Peyer's patch (tissue), 4 donors: ENCODE measurements around the gene PA2G4. TPM values are rescaled to one million over a fixed set of nuclear protein-coding genes. Genes with fewer than 3 reads are reported as not detected.

Experiments used
- DNase-seq, 3 donors: peaks; one replicate each; pipeline ENCODE4 v3.0.0-alpha.2; 2017 to 2019
- H3K27ac ChIP-seq, 4 donors: fragments of 200-600 bp; sonication (generic); one replicate each; pipeline ENCODE4 v1.5.1; 2016 to 2019
- H3K27me3 ChIP-seq, 2 donors: fragments of 200-600 bp; sonication (generic); one replicate each; pipeline ENCODE4 v1.5.1; 2019
- H3K36me3 ChIP-seq, 3 donors: fragments of 200-600 bp; sonication (generic); one replicate each; pipeline ENCODE4 v1.5.1; 2016 to 2019
- H3K4me1 ChIP-seq, 4 donors: fragments of 200-600 bp; sonication (generic); one replicate each; pipeline ENCODE4 v1.5.1; 2016 to 2019
- H3K4me3 ChIP-seq, 4 donors: fragments of 200-600 bp; sonication (generic); 1 replicate in 3 of 4; 2 replicates in 1 of 4; pipeline ENCODE4 v1.5.1; 2016 to 2019; ENCODE audit warnings: mild to moderate bottlenecking in 1 of 4
- H3K9me3 ChIP-seq, 4 donors: fragments of 200-600 bp; sonication (generic); one replicate each; pipeline ENCODE4 v1.5.1; 2016 to 2019; ENCODE audit warnings: mild to moderate bottlenecking in 1 of 4
- POLR2A ChIP-seq, 2 donors: fragments of 450-650 bp; IDR thresholded peaks; one replicate each; pipeline ENCODE4 v1.5.1; 2017; ENCODE audit warnings: antibody characterized with exemption in 2 of 2, mild to moderate bottlenecking in 2 of 2, moderate library complexity in 2 of 2
- total RNA-seq, 4 donors: library from RNA; depleted of rRNA; stranded (reverse); fragments of >200 nt; gene quantifications; one replicate each; pipeline ENCODE4 v1.1.0, GENCODE V29; 2016
- TF ChIP-seq, protein P1 (sequence below), 6 experiments: fragments of 450-650 bp in 4 of 6; fragments of 200-600 bp in 2 of 6; sonication (generic) in 1 of 6; IDR thresholded peaks; one replicate each; pipeline ENCODE4 v1.5.1; 2017 to 2019; ENCODE audit warnings: antibody characterized with exemption in 6 of 6, mild to moderate bottlenecking in 3 of 6, moderate library complexity in 1 of 6

PA2G4 gene
- total RNA-seq, 4 donors from 2014 or later = 34.3 to 221 (median 48.7) TPM

DNA sequence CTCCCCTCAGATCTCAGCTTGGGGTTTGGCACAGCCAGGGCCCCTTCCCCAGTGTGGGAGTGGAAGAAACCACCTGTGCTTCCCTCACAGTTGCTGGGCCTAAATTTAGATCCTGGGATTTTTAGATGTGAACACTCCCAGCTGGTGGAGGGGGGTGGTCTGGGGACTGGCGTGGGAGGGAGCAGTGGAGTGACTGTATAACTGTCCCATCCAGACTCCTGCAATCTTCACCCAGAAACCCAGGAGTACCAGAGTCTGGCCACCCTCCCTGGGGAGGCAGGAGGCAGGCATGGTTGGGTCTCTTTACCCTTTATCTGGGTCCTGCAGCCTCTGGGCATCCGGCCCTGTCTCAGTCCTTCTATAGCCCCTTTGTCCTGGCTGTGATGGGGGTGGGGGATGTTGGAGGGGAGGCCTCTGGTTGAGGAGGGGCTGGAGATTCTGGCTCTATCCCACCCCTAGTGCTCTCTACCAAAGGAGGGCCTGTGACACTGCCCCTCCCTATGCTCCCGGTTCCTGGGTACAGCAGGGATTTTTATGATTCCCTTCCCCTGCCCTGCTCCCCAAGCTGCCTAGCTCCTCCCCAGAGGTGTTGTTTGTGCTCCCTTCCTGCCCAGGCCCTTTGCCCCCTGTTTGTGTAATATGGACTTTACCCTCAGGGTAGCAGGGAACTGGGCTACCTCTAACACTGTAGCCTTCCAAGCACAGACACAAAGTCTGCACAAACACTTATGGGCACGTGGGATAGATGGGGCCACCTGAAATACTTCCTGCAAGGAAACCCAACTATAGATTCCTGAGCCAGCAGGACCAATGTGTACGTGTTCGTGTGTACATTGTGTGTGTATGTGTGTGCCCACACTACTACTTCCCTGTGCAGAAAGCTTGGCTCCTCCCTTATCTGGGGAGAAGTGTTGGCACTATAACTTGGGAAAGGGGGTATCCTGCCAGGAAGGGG lies 22.7 kb upstream of the PA2G4 start:
- Histone ChIP-seq H3K4me3 (peak overlapping the region in 3 of 4 donors; percentile 46 to 94 (median 83)), H3K27ac (peak overlapping the region in 3 of 4 donors; percentile 90 to 99 (median 97)), H3K9me3 (no peaks in the 10 kb centered on the region), H3K27me3 (no peaks in the 10 kb centered on the region), H3K4me1 (peaks cover 0 to 36% (median 3%) of the 10 kb centered on the region in 4 donors), H3K36me3 (peaks cover 0 to 29% (median 0%) of the 10 kb centered on the region in 3 donors)
- TF ChIP-seq, protein P1, sequence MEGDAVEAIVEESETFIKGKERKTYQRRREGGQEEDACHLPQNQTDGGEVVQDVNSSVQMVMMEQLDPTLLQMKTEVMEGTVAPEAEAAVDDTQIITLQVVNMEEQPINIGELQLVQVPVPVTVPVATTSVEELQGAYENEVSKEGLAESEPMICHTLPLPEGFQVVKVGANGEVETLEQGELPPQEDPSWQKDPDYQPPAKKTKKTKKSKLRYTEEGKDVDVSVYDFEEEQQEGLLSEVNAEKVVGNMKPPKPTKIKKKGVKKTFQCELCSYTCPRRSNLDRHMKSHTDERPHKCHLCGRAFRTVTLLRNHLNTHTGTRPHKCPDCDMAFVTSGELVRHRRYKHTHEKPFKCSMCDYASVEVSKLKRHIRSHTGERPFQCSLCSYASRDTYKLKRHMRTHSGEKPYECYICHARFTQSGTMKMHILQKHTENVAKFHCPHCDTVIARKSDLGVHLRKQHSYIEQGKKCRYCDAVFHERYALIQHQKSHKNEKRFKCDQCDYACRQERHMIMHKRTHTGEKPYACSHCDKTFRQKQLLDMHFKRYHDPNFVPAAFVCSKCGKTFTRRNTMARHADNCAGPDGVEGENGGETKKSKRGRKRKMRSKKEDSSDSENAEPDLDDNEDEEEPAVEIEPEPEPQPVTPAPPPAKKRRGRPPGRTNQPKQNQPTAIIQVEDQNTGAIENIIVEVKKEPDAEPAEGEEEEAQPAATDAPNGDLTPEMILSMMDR (IDR thresholded peaks at IDR 0.05) = no peak
- TF ChIP-seq POLR2A (IDR thresholded peaks at IDR 0.05) = peak; percentile 85 to 94
- peak in 2 of 3 donors; percentile 82 to 87 for DNase-seq

DNA sequence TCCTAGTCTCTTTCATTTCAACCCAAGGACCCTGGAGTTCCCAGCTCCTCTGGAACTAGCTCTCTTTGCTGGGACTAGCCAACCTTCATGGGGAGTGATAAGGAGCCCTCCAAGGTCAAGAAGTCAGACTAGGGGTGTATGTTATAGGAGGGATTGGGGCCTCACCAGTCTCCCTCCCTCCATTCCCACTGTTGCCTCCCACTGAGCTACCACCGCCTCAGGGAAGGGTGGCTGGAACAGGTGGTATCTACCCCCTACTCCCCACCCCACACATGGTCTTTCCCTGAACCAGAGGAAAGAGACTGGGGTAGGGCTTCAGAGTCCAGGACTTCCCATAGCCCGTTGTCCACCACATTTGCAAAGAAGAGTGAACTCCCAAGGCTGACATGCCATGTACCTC lies 22.0 kb upstream of the PA2G4 start:
- DNase-seq = no peak
- H3K9me3 ChIP-seq = no peaks in the 10 kb centered on the region
- H3K36me3 ChIP-seq = peaks cover 0 to 36% (median 0%) of the 10 kb centered on the region in 3 donors
- no peaks in the 10 kb centered on the region for H3K27me3 ChIP-seq
- TF ChIP-seq, protein P1 (IDR thresholded peaks at IDR 0.05) = no peak
- TF ChIP-seq POLR2A (IDR thresholded peaks at IDR 0.05) = no peak
- peaks cover 0 to 36% (median 3%) of the 10 kb centered on the region in 4 donors for H3K4me1 ChIP-seq
- peak overlapping the region in 3 of 4 donors; percentile 67 to 99 (median 97) for H3K27ac ChIP-seq
- peak overlapping the region in 2 of 4 donors; percentile 83 to 94 for H3K4me3 ChIP-seq

DNA sequence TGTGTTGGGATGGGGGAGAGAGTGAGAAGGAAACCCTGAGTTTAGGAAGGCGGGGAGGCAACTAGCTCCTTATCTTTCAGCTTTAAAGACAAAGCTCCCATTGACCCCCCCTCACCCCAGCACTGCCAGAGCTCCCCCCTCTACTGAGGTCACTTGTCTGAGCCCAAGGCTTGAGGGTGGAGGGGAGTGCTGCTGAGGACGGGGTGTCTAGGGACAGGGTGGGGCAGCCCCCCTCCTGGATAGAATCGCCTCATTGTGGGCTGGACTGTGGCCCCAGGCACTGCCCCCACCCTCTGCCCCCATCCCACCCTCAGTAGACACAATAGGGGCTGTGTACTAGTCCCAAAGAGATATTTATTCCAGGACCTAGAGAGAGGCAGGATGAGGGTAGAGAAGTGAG lies 21.4 kb upstream of the PA2G4 start:
- no peak for DNase-seq
- Histone ChIP-seq H3K36me3 (peaks cover 0 to 42% (median 0%) of the 10 kb centered on the region in 3 donors), H3K27ac (peak overlapping the region in 3 of 4 donors; percentile 67 to 99 (median 97)), H3K4me1 (peaks cover 0 to 36% (median 3%) of the 10 kb centered on the region in 4 donors), H3K9me3 (no peaks in the 10 kb centered on the region), H3K27me3 (no peaks in the 10 kb centered on the region), H3K4me3 (peak overlapping the region in 2 of 4 donors; percentile 83 to 94)
- no peak for TF ChIP-seq POLR2A (IDR thresholded peaks at IDR 0.05)
- TF ChIP-seq, protein P1 (IDR thresholded peaks at IDR 0.05) = no peak

DNA sequence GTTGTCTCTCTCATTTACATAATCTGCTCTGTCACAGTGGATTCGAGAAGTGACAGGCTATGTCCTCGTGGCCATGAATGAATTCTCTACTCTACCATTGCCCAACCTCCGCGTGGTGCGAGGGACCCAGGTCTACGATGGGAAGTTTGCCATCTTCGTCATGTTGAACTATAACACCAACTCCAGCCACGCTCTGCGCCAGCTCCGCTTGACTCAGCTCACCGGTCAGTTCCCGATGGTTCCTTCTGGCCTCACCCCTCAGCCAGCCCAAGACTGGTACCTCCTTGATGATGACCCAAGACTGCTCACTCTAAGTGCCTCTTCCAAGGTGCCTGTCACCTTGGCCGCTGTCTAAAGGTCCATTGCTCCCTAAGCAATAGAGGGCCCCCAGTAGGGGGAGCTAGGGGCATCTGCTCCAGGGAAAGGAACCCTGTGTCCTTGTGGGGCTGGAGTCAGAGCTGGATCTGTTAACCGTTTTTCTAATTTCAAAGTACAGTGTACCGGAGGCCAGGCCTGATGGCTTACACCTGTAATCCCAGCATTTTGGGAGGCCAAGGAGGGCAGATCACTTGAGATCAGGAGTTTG lies 19.3 kb upstream of the PA2G4 start:
- Histone ChIP-seq H3K27me3 (no peaks in the 10 kb centered on the region), H3K9me3 (no peaks in the 10 kb centered on the region), H3K4me1 (peaks cover 0 to 35% (median 2%) of the 10 kb centered on the region in 4 donors), H3K36me3 (peaks cover 0 to 59% (median 0%) of the 10 kb centered on the region in 3 donors), H3K4me3 (no peak overlapping the region), H3K27ac (peak overlapping the region in 1 of 4 donors; percentile 39)
- TF ChIP-seq, protein P1 (IDR thresholded peaks at IDR 0.05) = peak in 4 of 6 experiments; percentile 18 to 46 (median 35)
- TF ChIP-seq POLR2A (IDR thresholded peaks at IDR 0.05) = no peak
- DNase-seq = peak in 1 of 3 donors; percentile 67

DNA sequence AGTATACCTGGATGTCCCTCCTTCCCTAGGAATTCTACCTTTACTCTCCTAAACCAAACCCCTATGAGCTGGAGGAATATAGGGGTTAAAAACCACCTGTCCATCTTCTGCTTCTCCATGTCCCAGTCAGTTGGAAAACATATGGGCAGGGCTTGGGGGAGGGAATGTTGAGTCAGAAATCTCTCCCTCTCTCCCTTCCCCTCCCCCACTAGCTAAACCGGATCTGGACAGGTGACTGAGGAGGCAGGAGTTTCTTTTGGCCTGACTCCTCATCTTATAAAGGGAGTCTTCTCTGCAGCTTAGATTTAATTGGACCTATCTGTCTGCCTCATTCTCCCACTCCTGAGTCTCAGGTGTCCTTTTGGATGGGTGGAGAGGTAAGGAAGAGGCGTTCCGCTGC lies 18.3 kb upstream of the PA2G4 start:
- no peak for TF ChIP-seq POLR2A (IDR thresholded peaks at IDR 0.05)
- TF ChIP-seq, protein P1 (IDR thresholded peaks at IDR 0.05) = no peak
- H3K4me1 ChIP-seq = peaks cover 0 to 30% (median 0%) of the 10 kb centered on the region in 4 donors
- H3K4me3 ChIP-seq = no peak overlapping the region
- H3K27me3 ChIP-seq = no peaks in the 10 kb centered on the region
- H3K36me3 ChIP-seq = peaks cover 0 to 68% (median 0%) of the 10 kb centered on the region in 3 donors
- no peaks in the 10 kb centered on the region for H3K9me3 ChIP-seq
- DNase-seq = no peak
- H3K27ac ChIP-seq = peak overlapping the region in 1 of 4 donors; percentile 22
